GM19468 (cell line): ENCODE data around the gene SLC5A3.

Source experiments
- ATAC-seq: cut with Tn5 transposase; IDR thresholded peaks from one replicate; pipeline ENCODE4 v1.9.1; 2021; ENCODE audit warnings: mild to moderate bottlenecking, moderate library complexity, moderate number of reproducible peaks; ENCODE audit not compliant: unreplicated experiment; ENCODE audit errors: extremely low read depth

The SLC5A3 gene

DNA sequence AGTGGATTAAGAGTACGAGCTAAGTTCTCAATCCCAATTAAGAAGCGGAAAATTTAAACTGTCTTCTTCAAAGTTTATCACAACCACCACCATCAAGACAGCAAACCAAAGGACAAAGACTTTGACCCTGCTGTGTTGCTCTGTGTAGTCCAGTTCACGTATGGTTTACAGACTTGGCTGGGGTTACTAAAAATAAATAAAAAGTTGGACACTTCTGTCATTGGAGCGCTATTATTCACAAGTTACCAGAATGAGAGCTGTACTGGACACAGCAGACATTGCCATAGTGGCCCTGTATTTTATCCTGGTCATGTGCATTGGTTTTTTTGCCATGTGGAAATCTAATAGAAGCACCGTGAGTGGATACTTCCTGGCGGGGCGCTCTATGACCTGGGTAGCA, 21.6 kb downstream of the SLC5A3 start:
- no peak for ATAC-seq

GRCh38 chr21:34097442-34097841, 24.1 kb downstream of the SLC5A3 start:
- ATAC-seq: no peak

DNA sequence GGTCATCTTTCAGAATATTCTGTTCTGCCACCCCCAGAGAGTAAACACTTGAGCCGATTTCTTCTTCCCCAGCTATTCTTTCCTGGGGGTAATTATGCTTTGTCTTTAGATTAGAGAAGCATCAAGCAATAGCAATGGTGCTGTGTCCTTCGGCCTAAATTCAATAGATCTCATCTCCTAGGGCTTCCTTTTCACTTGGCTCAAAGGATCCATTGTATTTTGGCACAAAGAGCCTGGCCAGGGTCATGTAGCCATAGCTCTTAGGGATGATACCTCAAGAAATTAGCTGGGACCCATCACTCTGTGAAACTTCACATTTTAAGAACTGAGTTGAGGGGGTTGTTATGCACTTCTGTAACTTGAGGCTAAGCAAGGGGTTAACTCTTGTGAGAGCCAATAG, 27.0 kb downstream of the SLC5A3 start:
- ATAC-seq: no peak

- no peak for ATAC-seq
Measured at GRCh38 chr21:34100790-34101189, 27.4 kb downstream of the SLC5A3 start.

DNA sequence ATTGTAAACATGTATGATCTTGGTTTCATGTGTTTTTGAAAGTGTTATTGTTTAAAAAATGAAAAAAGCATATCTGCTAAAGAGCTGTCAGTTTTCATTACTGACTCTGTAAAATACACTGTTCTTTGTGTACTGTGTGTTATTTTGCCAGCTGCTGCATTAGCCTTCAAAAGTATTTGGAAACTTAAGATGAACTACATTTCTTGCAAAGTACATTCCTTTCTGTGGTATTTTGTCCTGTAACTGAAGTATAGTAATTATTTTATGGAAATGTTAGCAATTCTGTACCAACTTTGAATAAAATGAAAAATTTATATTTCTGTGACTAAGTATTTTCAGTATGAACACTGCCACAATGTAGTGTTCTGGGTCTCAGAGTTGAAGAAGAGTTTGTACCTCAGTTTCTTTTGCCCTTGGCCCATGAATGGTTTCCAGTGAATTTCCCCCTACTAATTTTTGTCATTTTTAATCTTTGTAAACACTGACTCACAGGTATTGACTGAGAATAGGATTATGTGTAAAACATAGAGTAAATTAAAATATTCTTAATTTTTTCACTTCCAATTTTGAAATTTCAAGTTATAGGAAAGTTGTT, 32.7 kb downstream of the SLC5A3 start:
- ATAC-seq: no peak

DNA sequence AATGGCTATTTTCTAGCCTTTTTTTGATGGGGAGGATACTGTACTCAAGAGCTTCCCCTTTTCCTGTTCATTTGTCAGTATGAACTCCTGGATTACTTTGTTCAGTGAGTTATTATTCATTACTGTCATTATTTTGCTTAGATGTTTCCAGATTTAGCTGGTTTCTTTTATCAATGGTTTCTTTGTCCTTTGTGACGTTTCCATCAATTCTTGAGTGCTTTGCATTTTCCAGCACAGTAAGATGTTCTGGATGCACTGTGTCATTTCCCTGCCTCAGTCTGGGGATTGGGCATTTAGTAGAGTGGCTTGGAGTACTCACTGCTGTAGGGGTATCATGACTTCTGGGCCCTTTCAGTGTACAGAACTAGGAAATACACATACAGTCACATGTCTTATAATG, 34.2 kb downstream of the SLC5A3 start:
- no peak for ATAC-seq

DNA sequence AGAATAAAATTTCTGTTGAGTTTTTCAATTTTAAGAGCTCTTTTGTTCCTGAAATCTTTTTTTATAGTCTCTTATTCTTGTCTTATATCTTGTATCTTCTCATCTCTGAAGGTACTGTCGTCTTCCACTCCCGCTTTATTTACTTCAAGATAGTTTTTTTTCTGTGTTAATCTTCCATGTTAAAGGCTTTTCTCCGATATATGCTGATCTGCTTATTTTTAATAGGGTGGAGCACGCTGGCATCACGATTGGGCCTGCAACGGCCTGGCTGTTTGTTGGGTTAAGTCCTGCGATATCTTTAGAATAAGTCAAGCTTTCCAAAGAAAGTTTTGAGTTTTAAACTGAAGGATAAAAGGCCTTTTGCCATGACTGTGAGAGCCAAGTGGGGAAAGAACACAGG, 35.7 kb downstream of the SLC5A3 start:
- ATAC-seq: no peak

DNA sequence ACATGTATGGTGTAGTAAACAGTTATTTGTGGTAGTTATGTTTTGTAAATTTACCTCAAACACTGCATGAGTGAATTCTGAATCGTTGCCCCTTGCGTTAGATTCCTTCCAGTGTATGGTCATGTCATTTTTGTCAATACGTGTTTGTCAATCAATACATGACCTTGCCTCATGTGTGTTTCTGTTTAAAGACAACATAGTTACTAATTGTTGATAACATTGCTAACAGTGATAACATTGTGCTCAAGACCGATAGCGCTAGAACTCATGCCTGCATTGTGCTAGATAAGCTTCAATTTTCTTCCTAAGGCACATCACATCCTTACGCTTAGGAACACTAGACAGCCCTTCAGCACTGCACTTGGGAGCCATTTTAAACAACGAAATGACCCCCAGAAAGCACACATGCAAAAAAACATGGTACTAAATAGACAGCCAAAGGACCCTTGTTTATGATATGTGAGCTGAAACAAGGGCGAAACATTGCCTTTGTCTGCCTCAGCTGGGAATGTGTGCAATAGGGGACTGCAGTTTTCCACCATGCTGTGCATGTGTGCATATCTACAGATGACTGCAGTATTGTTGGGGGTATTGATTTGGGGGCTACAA, 37.3 kb downstream of the SLC5A3 start:
- ATAC-seq: no peak

DNA sequence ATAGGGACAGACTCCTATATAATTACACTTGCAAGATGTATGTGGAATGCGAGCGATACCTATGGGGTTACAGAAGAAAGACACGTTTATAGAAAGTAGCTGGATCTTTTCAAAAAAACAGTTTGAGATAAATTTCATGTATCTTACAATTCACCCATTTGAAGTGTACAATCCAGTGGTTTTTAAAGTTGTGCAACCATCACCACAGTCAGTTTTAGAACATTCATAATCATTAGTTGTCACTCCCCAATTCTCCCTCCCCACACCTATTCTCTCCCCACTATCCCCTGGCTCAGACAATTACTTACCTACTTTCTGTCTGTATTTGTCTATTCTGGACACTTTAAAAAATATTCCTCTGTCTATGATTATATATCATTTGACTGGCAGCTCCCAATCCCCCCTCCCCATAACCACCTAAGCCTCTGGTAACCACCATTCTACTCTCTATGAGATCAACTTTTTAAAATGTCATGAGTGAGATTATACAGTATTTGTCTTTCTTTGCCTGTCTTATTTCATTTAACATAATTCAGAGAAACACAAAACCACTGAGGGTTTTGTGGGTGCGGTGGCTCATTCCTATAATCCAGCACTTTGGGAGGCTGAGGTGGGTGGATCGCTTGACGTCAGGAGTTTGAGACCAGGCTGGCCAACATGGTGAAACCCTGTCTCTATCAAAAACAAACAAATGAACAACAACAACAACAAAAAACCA, 39.1 kb downstream of the SLC5A3 start:
- ATAC-seq: no peak

- ATAC-seq: no peak
Measured at GRCh38 chr21:34113842-34114241, 40.5 kb downstream of the SLC5A3 start.

- no peak for ATAC-seq
Measured at GRCh38 chr21:34115160-34115559, 41.8 kb downstream of the SLC5A3 start.

DNA sequence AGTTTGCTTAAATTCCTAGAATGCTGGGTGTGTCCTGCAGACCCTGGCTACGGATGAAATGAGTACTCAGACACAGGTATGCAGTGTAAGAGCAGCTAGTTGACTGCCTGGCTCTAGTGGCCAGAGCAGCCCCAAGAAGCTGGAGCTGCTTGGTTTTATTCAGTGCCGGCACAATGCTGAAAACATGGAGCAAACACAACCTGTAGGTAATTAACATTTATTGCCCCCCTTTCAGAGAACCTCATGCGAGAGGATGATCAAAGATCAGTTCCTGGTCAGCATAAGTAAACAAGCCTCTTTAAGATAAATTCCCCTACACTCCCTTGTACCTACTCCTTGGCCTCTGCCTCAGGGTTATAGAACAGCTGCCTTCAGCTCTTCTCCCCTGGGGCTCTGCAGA, 43.2 kb downstream of the SLC5A3 start:
- ATAC-seq: no peak

DNA sequence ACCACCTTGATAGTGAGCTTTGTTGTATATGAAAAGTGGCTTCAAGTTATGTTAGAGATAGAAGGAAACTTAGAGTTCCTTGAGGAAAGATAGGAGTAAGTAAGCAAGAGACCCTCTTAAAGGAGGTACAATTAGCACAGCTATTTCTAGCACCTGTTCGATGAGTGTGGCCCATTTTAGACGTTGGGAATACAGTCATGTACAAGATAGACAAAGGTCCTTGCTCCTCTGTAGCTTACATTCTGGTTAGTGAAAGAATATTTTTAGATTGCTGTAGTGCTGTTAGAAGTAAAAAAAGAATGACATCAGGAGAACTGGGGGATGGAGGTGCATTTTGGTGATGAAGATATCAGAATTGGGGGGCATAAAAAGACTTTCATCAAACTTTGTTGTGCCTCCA, 47.5 kb downstream of the SLC5A3 start:
- no peak for ATAC-seq

- ATAC-seq: no peak
Measured at GRCh38 chr21:34122047-34122446, 48.7 kb downstream of the SLC5A3 start.
